ENCODE measurements around the gene NFASC. TPM values are rescaled to one million over a fixed set of nuclear protein-coding genes. Genes with fewer than 3 reads are reported as not detected.

The NFASC gene
- total and polyA plus RNA-seq, 2 donors from 2014 or later: 23.2 to 29.9 TPM

DNA sequence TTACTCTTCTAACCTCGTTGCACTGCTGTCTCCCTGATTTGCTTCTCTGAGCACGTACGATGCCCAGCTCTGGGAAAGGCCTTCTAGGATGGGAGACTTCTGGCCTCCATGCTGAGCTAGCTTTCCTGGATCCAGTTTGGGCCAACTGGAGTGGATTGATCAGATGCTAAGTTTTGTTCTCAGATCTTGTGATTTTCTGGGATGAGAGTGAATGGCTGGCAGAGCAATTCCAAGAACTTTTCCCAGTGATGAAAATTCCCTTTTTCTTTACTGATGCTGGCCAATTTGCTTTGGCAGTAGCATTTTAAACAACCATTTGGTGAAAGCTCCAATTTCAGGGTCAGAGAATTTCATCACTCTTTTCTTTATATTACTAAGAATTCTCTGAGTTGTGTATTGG, 34.9 kb upstream of the NFASC start:
- TF ChIP-seq, protein P1, sequence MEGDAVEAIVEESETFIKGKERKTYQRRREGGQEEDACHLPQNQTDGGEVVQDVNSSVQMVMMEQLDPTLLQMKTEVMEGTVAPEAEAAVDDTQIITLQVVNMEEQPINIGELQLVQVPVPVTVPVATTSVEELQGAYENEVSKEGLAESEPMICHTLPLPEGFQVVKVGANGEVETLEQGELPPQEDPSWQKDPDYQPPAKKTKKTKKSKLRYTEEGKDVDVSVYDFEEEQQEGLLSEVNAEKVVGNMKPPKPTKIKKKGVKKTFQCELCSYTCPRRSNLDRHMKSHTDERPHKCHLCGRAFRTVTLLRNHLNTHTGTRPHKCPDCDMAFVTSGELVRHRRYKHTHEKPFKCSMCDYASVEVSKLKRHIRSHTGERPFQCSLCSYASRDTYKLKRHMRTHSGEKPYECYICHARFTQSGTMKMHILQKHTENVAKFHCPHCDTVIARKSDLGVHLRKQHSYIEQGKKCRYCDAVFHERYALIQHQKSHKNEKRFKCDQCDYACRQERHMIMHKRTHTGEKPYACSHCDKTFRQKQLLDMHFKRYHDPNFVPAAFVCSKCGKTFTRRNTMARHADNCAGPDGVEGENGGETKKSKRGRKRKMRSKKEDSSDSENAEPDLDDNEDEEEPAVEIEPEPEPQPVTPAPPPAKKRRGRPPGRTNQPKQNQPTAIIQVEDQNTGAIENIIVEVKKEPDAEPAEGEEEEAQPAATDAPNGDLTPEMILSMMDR (IDR thresholded peaks at IDR 0.05; ENCODE audit: borderline replicate concordance, extremely low read depth, insufficient read depth): no peak
- Histone ChIP-seq H3K4me3 (ENCODE audit: low read length in 3 of 3) (no peak overlapping the region), H3K36me3 (ENCODE audit: control insufficient read depth in 2 of 3, insufficient read depth in 3 of 3, low read length in 3 of 3) (no peaks in the 10 kb centered on the region), H3K4me1 (ENCODE audit: control insufficient read depth in 2 of 3, insufficient read depth in 2 of 3, low read depth in 1 of 3, low read length in 3 of 3) (peaks cover 0 to 1% (median 0%) of the 10 kb centered on the region in 3 donors), H3K27ac (ENCODE audit: low read depth in 2 of 2, low read length in 2 of 2) (no peak overlapping the region), H3K9ac (ENCODE audit: low read length in 3 of 3) (no peak overlapping the region), H3K9me3 (ENCODE audit: control insufficient read depth in 2 of 3, insufficient read depth in 1 of 3, low read length in 3 of 3) (no peaks in the 10 kb centered on the region), H3K27me3 (ENCODE audit: control insufficient read depth, insufficient read depth, low read length) (no peaks in the 10 kb centered on the region)
- intact Hi-C loops (cut with DNase I): no loop called here
- FAIRE-seq (no peak), DNase-seq (no peak)

DNA sequence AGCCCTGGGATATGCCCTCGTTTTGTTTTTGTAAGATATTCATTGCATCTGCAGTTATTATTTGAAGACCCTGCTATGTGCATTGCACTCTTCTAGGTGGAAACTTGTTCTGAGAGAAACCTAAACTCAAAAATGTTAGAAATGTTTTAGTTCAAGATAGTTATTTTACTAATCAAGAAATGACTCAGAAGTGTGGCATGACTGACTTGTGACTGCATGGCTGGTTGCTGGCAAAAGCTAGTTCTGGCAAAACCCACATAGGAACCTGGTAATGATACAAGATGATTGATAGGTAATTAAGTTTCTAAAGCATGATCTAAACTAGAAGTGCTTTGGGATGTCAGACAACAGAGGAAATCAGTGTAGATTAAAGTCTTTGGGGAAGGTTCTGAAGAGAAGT, 33.8 kb upstream of the NFASC start:
- intact Hi-C loops (cut with DNase I): no loop called here
- TF ChIP-seq, protein P1 (IDR thresholded peaks at IDR 0.05; ENCODE audit: borderline replicate concordance, extremely low read depth, insufficient read depth): no peak
- no peaks in the 10 kb centered on the region for H3K27me3 ChIP-seq (ENCODE audit: control insufficient read depth, insufficient read depth, low read length)
- FAIRE-seq (no peak), DNase-seq (no peak)
- H3K4me1 ChIP-seq (ENCODE audit: control insufficient read depth in 2 of 3, insufficient read depth in 2 of 3, low read depth in 1 of 3, low read length in 3 of 3): no peaks in the 10 kb centered on the region
- H3K4me3 ChIP-seq (ENCODE audit: low read length in 3 of 3): no peak overlapping the region
- H3K27ac ChIP-seq (ENCODE audit: low read depth in 2 of 2, low read length in 2 of 2): no peak overlapping the region
- no peak overlapping the region for H3K9ac ChIP-seq (ENCODE audit: low read length in 3 of 3)
- H3K36me3 ChIP-seq (ENCODE audit: control insufficient read depth in 2 of 3, insufficient read depth in 3 of 3, low read length in 3 of 3): no peaks in the 10 kb centered on the region
- H3K9me3 ChIP-seq (ENCODE audit: control insufficient read depth in 2 of 3, insufficient read depth in 1 of 3, low read length in 3 of 3): no peaks in the 10 kb centered on the region

DNA sequence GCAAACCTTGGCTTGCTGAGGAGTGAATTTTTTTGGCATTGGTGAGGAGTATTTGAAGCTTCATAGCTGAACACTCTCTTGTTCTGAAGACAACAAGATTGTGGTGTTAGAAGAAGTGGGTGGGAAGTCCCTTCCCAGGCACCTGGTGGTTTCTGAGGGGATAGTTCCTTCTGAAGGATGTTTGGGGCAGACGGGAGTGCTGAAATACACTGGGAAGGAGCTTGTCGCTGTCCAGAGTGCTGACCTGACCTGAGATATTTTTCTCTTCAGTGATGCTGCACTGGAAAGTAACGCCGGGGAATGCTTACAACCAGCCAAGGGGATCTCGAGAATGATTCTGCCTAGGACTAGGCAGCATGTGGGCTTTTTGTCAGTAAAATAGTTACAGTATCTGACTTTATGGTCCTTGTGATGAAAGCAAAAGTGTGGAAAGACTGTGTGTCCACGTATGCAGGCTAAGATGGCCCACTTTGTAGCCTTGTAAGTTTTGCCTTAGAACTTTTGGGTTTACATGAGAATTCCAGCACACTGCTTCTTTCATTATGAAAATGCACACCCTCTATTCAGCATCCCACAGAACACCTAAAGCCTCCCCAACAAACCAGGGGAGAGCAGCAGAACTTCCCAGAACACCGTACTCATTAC, 33.1 kb upstream of the NFASC start:
- no peaks in the 10 kb centered on the region for H3K27me3 ChIP-seq (ENCODE audit: control insufficient read depth, insufficient read depth, low read length)
- DNase-seq: peak in 4 of 5 donors; percentile 71 to 93 (median 90)
- no peaks in the 10 kb centered on the region for H3K9me3 ChIP-seq (ENCODE audit: control insufficient read depth in 2 of 3, insufficient read depth in 1 of 3, low read length in 3 of 3)
- FAIRE-seq: no peak
- H3K4me3 ChIP-seq (ENCODE audit: low read length in 3 of 3): no peak overlapping the region
- TF ChIP-seq, protein P1 (IDR thresholded peaks at IDR 0.05; ENCODE audit: borderline replicate concordance, extremely low read depth, insufficient read depth): no peak
- no peak overlapping the region for H3K9ac ChIP-seq (ENCODE audit: low read length in 3 of 3)
- no peaks in the 10 kb centered on the region for H3K36me3 ChIP-seq (ENCODE audit: control insufficient read depth in 2 of 3, insufficient read depth in 3 of 3, low read length in 3 of 3)
- no peak overlapping the region for H3K27ac ChIP-seq (ENCODE audit: low read depth in 2 of 2, low read length in 2 of 2)
- intact Hi-C loops (cut with DNase I): no loop called here
- H3K4me1 ChIP-seq (ENCODE audit: control insufficient read depth in 2 of 3, insufficient read depth in 2 of 3, low read depth in 1 of 3, low read length in 3 of 3): no peaks in the 10 kb centered on the region

DNA sequence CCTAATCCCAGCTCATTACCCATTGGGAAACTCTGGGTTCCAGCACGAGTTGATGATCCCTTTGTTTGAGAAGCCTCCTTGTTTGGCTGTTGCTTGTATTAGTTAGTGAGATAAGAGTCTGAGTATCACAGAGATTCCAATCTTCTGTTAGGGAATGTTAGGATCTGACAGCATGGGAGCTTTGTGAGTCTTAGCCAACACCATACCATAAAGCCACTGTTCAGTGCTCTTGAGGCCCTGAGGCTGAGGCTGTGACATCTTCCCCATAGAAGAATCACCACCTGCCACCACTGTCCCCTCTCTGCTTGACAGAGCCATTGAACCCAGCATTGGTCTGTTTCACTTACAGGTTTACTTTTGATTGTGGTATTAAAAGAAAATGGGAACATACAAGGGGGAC, 29.3 kb upstream of the NFASC start:
- H3K4me1 ChIP-seq (ENCODE audit: control insufficient read depth in 2 of 3, insufficient read depth in 2 of 3, low read depth in 1 of 3, low read length in 3 of 3): no peaks in the 10 kb centered on the region
- H3K27me3 ChIP-seq (ENCODE audit: control insufficient read depth, insufficient read depth, low read length): no peaks in the 10 kb centered on the region
- H3K9ac ChIP-seq (ENCODE audit: low read length in 3 of 3): no peak overlapping the region
- intact Hi-C loops (cut with DNase I): no loop called here
- H3K27ac ChIP-seq (ENCODE audit: low read depth in 2 of 2, low read length in 2 of 2): no peak overlapping the region
- TF ChIP-seq, protein P1 (IDR thresholded peaks at IDR 0.05; ENCODE audit: borderline replicate concordance, extremely low read depth, insufficient read depth): no peak
- H3K36me3 ChIP-seq (ENCODE audit: control insufficient read depth in 2 of 3, insufficient read depth in 3 of 3, low read length in 3 of 3): no peaks in the 10 kb centered on the region
- DNase-seq (no peak), FAIRE-seq (no peak)
- no peaks in the 10 kb centered on the region for H3K9me3 ChIP-seq (ENCODE audit: control insufficient read depth in 2 of 3, insufficient read depth in 1 of 3, low read length in 3 of 3)
- H3K4me3 ChIP-seq (ENCODE audit: low read length in 3 of 3): no peak overlapping the region

All from kidney (tissue), 14 donors.